DMS 273 (cell line): ENCODE data around the gene GHR.
"Not testable (repeated sequence)": the region's sequence is repeated elsewhere in the genome, so short reads cannot be mapped to it uniquely, and the experiment has no call there.

ENCODE experiments used
- DNase-seq: peaks from one replicate; lab custom pipeline; 2025; ENCODE audit not compliant: unreplicated experiment; lab: John Stamatoyannopoulos, UW

GHR gene

GRCh38 chr5:42638972-42639371, 215.7 kb downstream of the GHR start:
- no peak for DNase-seq

- no peak for DNase-seq
These were observed 217.6 kb downstream of the GHR start for GRCh38 chr5:42640835-42641234.

- DNase-seq = no peak
These were observed 218.2 kb downstream of the GHR start for GRCh38 chr5:42641336-42642005.

GRCh38 chr5:42642006-42642405, 218.8 kb downstream of the GHR start:
- DNase-seq = no peak

- DNase-seq = no peak
These were observed 220.1 kb downstream of the GHR start for GRCh38 chr5:42643360-42643759.

- DNase-seq = no peak
These were observed 221.9 kb downstream of the GHR start for GRCh38 chr5:42645138-42645537.

GRCh38 chr5:42648036-42648435, 224.8 kb downstream of the GHR start:
- DNase-seq = no peak

GRCh38 chr5:42648915-42649314, 225.7 kb downstream of the GHR start:
- DNase-seq = no peak

- DNase-seq = no peak
These were observed 226.8 kb downstream of the GHR start for GRCh38 chr5:42650084-42650483.

- no peak for DNase-seq
These were observed 230.5 kb downstream of the GHR start for GRCh38 chr5:42653705-42654104.

- no peak for DNase-seq
These were observed 231.4 kb downstream of the GHR start for GRCh38 chr5:42654645-42655044.

- no peak for DNase-seq
These were observed 232.9 kb downstream of the GHR start for GRCh38 chr5:42655982-42656650.

- DNase-seq = no peak
These were observed 233.4 kb downstream of the GHR start for GRCh38 chr5:42656651-42657015.

- DNase-seq = not testable (repeated sequence)
These were observed 236.6 kb downstream of the GHR start for GRCh38 chr5:42659869-42660268.

GRCh38 chr5:42665857-42666256, 242.6 kb downstream of the GHR start:
- DNase-seq = no peak

GRCh38 chr5:42666869-42667268, 243.6 kb downstream of the GHR start:
- no peak for DNase-seq

- no peak for DNase-seq
These were observed 245.0 kb downstream of the GHR start for GRCh38 chr5:42668254-42668653.

- no peak for DNase-seq
These were observed 249.7 kb downstream of the GHR start for GRCh38 chr5:42672925-42673324.

GRCh38 chr5:42675602-42676001, 252.4 kb downstream of the GHR start:
- DNase-seq = no peak

- DNase-seq = no peak
These were observed 253.1 kb downstream of the GHR start for GRCh38 chr5:42676362-42676761.

GRCh38 chr5:42677156-42677842, 254.1 kb downstream of the GHR start:
- no peak for DNase-seq

- no peak for DNase-seq
These were observed 256.8 kb downstream of the GHR start for GRCh38 chr5:42680046-42680445.
